Parathyroid adenoma (tissue), 2 donors: ENCODE results near the gene ARHGAP18.

Experiments
- H2AFZ ChIP-seq: fragments of 300-600 bp; sonication (generic); one replicate; pipeline ENCODE4 v1.7.0; 2017; ENCODE audit warnings: antibody characterized with exemption, mild to moderate bottlenecking
- H3K27ac ChIP-seq: fragments of 300-600 bp; sonication (generic); one replicate; pipeline ENCODE4 v1.7.0; 2017
- H3K27me3 ChIP-seq: fragments of 300-600 bp; sonication (generic); one replicate; pipeline ENCODE4 v1.7.0; 2017; ENCODE audit warnings: low read length; ENCODE audit not compliant: control insufficient read depth, insufficient read depth
- H3K36me3 ChIP-seq: fragments of 300-600 bp; sonication (generic); one replicate; pipeline ENCODE4 v1.7.0; 2017; ENCODE audit warnings: low read length; ENCODE audit not compliant: control insufficient read depth, insufficient read depth
- H3K4me1 ChIP-seq: fragments of 300-600 bp; sonication (generic); one replicate; pipeline ENCODE4 v1.7.0; 2017; ENCODE audit warnings: control low read depth
- H3K4me2 ChIP-seq: fragments of 300-600 bp; sonication (generic); one replicate; pipeline ENCODE4 v1.7.0; 2017; ENCODE audit warnings: low read length
- H3K4me3 ChIP-seq: fragments of 300-600 bp; sonication (generic); one replicate; pipeline ENCODE4 v1.7.0; 2017; ENCODE audit warnings: low read depth, low read length
- H3K79me2 ChIP-seq: fragments of 300-600 bp; sonication (generic); one replicate; pipeline ENCODE4 v1.7.0; 2017; ENCODE audit warnings: control low read depth
- H3K9ac ChIP-seq: fragments of 300-600 bp; sonication (generic); one replicate; pipeline ENCODE4 v1.7.0; 2017; ENCODE audit warnings: mild to moderate bottlenecking
- H3K9me3 ChIP-seq: fragments of 300-600 bp; sonication (generic); one replicate; pipeline ENCODE4 v1.7.0; 2017; ENCODE audit warnings: low read length; ENCODE audit not compliant: control insufficient read depth
- TF ChIP-seq, protein P1 (sequence below): fragments of 300-600 bp; sonication (generic); IDR thresholded peaks from one replicate; pipeline ENCODE4 v1.7.0; 2017; ENCODE audit warnings: antibody characterized with exemption, mild to moderate bottlenecking
- donor health status: primary hyperparathyroidism.

Gene ARHGAP18, protein sequence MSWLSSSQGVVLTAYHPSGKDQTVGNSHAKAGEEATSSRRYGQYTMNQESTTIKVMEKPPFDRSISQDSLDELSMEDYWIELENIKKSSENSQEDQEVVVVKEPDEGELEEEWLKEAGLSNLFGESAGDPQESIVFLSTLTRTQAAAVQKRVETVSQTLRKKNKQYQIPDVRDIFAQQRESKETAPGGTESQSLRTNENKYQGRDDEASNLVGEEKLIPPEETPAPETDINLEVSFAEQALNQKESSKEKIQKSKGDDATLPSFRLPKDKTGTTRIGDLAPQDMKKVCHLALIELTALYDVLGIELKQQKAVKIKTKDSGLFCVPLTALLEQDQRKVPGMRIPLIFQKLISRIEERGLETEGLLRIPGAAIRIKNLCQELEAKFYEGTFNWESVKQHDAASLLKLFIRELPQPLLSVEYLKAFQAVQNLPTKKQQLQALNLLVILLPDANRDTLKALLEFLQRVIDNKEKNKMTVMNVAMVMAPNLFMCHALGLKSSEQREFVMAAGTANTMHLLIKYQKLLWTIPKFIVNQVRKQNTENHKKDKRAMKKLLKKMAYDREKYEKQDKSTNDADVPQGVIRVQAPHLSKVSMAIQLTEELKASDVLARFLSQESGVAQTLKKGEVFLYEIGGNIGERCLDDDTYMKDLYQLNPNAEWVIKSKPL

DNA sequence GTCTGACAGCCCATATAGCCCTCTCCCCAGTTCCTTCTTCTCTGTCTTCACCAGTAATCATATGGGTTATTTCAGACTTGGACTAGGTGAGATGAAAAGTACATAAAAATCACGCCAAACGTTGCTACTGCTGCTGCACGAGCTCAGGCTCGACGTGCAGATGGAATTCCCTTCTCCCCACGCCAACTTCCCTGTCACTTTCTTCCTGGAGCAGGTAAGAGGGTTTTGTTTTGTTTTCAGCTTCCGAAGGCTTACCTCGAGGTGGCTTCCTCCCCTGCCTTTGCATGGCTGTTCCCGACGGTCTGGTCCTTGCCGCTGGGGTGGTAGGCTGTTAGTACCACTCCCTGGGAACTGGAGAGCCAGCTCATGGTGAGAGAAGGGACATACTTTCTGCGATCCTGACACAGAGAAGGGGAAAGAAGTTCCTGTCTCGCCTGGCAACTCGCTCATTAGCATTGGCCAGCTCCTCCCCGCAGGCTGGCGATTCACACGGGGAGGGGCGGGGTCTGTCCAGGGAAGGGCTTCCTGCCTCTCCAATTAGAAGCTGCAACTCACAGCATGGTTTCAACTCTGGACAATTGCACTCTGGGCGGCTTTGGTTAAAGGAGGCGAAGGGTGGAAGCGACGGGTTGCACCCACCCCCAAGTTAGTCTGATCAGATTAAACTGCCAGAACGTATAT, at the start of gene ARHGAP18:
TSS of gene ARHGAP18 (minus strand) at position 409 of the 681 bp plus-strand sequence. CDS start at position 368, 41 bp downstream.
- no peaks in the 10 kb centered on the region for H3K27me3 ChIP-seq
- H3K36me3 ChIP-seq = no peaks in the 10 kb centered on the region
- H3K4me1 ChIP-seq = peaks cover 10% of the 10 kb centered on the region
- H3K27ac ChIP-seq = peak within 1 kb of the TSS; percentile 84
- H3K9me3 ChIP-seq = no peaks in the 10 kb centered on the region
- H3K79me2 ChIP-seq = peaks cover 31% of the 10 kb centered on the region
- peak within 1 kb of the TSS; percentile 83 for H2AFZ ChIP-seq
- H3K9ac ChIP-seq = no peak within 1 kb of the TSS
- H3K4me3 ChIP-seq = peak within 1 kb of the TSS; percentile 80
- TF ChIP-seq, protein P1, sequence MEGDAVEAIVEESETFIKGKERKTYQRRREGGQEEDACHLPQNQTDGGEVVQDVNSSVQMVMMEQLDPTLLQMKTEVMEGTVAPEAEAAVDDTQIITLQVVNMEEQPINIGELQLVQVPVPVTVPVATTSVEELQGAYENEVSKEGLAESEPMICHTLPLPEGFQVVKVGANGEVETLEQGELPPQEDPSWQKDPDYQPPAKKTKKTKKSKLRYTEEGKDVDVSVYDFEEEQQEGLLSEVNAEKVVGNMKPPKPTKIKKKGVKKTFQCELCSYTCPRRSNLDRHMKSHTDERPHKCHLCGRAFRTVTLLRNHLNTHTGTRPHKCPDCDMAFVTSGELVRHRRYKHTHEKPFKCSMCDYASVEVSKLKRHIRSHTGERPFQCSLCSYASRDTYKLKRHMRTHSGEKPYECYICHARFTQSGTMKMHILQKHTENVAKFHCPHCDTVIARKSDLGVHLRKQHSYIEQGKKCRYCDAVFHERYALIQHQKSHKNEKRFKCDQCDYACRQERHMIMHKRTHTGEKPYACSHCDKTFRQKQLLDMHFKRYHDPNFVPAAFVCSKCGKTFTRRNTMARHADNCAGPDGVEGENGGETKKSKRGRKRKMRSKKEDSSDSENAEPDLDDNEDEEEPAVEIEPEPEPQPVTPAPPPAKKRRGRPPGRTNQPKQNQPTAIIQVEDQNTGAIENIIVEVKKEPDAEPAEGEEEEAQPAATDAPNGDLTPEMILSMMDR = no peak
- H3K4me2 ChIP-seq = peak within 1 kb of the TSS; percentile 75

DNA sequence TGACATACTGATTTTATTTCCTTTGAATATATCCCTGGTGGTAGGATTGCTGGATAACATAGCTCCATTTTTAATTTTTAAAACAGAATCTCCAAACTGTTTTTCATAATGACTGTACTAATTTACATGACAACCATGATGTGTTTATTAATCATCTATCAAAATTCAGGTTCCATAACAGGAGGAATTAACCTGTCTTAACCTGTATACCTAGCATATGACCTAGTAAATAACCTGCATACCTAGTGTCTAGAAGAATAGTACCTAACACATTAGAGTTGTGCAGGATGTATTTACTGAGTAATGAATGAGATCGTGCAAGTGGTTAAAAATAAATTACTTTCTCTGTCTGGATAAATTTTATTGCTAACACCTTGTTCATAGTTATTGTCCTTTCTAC, 45.8 kb upstream of the ARHGAP18 start:
- Histone ChIP-seq H3K79me2 (no peaks in the 10 kb centered on the region), H3K4me3 (no peak overlapping the region), H3K27ac (no peak overlapping the region), H3K9me3 (no peaks in the 10 kb centered on the region), H3K27me3 (no peaks in the 10 kb centered on the region), H2AFZ (no peak overlapping the region), H3K4me1 (no peaks in the 10 kb centered on the region), H3K36me3 (no peaks in the 10 kb centered on the region), H3K4me2 (no peak overlapping the region), H3K9ac (no peak overlapping the region)
- TF ChIP-seq, protein P1 = no peak

DNA sequence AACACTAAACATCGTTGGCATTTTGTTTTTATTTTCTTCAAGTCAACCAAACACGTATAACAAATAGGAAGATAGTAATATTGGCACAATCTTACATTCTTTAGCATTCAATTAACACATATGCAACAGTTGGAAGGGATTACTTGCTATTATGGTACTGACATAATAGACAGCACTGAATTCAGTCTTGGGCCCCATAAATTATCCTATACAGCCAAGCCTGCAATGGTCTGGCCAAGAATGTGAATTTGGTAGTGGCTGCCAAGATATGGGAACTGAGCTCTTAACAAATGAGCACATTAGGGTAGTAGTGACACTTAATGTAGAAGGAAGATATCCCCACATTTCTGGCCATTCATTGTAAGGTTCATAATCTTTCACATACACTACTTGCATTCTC, 44.8 kb upstream of the ARHGAP18 start:
- Histone ChIP-seq H3K27ac (no peak overlapping the region), H3K27me3 (no peaks in the 10 kb centered on the region), H3K4me3 (no peak overlapping the region), H2AFZ (no peak overlapping the region), H3K4me2 (no peak overlapping the region), H3K4me1 (no peaks in the 10 kb centered on the region), H3K9me3 (no peaks in the 10 kb centered on the region), H3K36me3 (no peaks in the 10 kb centered on the region), H3K79me2 (no peaks in the 10 kb centered on the region), H3K9ac (no peak overlapping the region)
- TF ChIP-seq, protein P1 = no peak

DNA sequence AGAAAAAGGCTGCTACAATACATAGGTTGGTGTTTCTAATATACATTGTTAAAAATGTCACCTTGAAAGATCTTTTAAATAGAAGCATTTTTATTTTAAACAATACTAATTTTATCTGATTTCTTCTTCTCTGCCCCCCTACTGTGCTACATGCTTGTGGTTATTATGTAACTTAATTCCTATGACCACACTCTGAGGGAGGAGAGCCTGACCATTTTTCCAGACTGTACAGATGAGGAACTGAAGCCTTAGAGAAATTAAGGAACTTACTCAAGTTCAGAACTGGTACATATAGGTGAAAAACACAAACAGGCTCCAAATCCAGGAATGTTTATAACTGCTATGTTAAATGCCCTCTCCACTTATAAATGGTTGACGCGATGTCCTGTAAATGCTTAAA, 43.4 kb upstream of the ARHGAP18 start:
- no peaks in the 10 kb centered on the region for H3K36me3 ChIP-seq
- no peak overlapping the region for H2AFZ ChIP-seq
- no peak overlapping the region for H3K9ac ChIP-seq
- no peak overlapping the region for H3K4me2 ChIP-seq
- H3K9me3 ChIP-seq = no peaks in the 10 kb centered on the region
- H3K79me2 ChIP-seq = no peaks in the 10 kb centered on the region
- no peaks in the 10 kb centered on the region for H3K27me3 ChIP-seq
- TF ChIP-seq, protein P1 = no peak
- no peak overlapping the region for H3K27ac ChIP-seq
- no peak overlapping the region for H3K4me3 ChIP-seq
- no peaks in the 10 kb centered on the region for H3K4me1 ChIP-seq
